ENCODE results near the gene SLX4. TPM values are rescaled to one million over a fixed set of nuclear protein-coding genes. Genes with fewer than 3 reads are reported as not detected.

Gene SLX4
- total and polyA plus RNA-seq, 2 donors (not counting 1 experiment from before 2014, with no cell fraction given) = 5.4 to 13.3 TPM

DNA sequence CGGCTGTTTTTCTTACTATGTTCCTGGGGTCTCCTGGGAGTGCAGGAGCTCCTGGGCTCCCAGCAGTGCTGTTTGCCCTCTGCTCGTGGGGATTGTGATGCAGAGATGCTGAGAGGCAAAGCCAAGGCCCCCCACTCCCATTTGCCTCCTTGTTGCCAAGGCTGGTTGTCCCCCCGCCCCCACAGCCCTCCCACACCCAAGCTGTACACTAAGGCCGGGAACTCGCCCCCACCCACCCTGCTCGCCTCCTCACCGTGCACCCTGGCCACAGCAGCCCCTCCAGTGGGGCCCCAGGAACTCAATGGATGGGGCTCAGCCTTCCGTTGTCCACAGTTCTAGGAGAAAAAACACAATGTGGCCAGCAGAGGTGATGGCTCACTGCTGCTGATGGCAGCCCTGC, 44.4 kb downstream of the SLX4 start:
- H3K4me3 ChIP-seq (ENCODE audit: control extremely low read depth in 1 of 5, extremely low read depth in 1 of 5, insufficient read depth in 1 of 5, low read depth in 2 of 5, low read length in 4 of 5) = no peak overlapping the region
- H3K4me3 Mint-ChIP-seq = no peak overlapping the region
- H3K4me1 Mint-ChIP-seq = peaks cover 3% of the 10 kb centered on the region
- no peak overlapping the region for H3K4me2 ChIP-seq (replicated peaks; ENCODE audit: low read depth, low read length, poor library complexity, severe bottlenecking)
- CTCF ChIA-PET = interaction anchor here (0.7 kb wide), 1 partner anchor 1049 kb away, joined by 4 read pairs; no protein-coding TSS in a partner anchor
- H2AFZ ChIP-seq (ENCODE audit: insufficient read depth, low read depth, low read length, poor library complexity, severe bottlenecking) = no peak overlapping the region
- H3K36me3 ChIP-seq (replicated peaks in 1 of 2; ENCODE audit: control extremely low read depth in 1 of 2, control insufficient read depth in 1 of 2, extremely low read depth in 1 of 2, insufficient read depth in 2 of 2, low read length in 1 of 2) = peaks cover 0 to 56% of the 10 kb centered on the region in 2 experiments
- peaks cover 6% of the 10 kb centered on the region for H3K9me3 Mint-ChIP-seq (ENCODE audit: insufficient read depth)
- no peak for DNase-seq
- H3K9ac ChIP-seq (ENCODE audit: low read length) = no peak overlapping the region
- no peak overlapping the region for H3K27ac Mint-ChIP-seq
- peaks cover 0 to 10% (median 9%) of the 10 kb centered on the region in 3 donors for H3K9me3 ChIP-seq (ENCODE audit: control extremely low read depth in 1 of 3, control insufficient read depth in 2 of 3, insufficient read depth in 1 of 3, low read length in 2 of 3)
- H3K27me3 ChIP-seq (replicated peaks in 1 of 4; ENCODE audit: control extremely low read depth in 1 of 4, control insufficient read depth in 3 of 4, insufficient read depth in 4 of 4, low read length in 3 of 4) = no peaks in the 10 kb centered on the region
- H4K20me1 ChIP-seq (ENCODE audit: control insufficient read depth, insufficient read depth, low read length, poor library complexity, severe bottlenecking) = peaks cover 11% of the 10 kb centered on the region
- 98% methylated on average over 8 of the region's 8 CpGs for WGBS (ENCODE audit: insufficient coverage)
- intact Hi-C loops (cut with micrococcal nuclease) = no loop called here
- no peak overlapping the region for H3K27ac ChIP-seq (ENCODE audit: low read length in 2 of 2)
- TF ChIP-seq, protein P1, sequence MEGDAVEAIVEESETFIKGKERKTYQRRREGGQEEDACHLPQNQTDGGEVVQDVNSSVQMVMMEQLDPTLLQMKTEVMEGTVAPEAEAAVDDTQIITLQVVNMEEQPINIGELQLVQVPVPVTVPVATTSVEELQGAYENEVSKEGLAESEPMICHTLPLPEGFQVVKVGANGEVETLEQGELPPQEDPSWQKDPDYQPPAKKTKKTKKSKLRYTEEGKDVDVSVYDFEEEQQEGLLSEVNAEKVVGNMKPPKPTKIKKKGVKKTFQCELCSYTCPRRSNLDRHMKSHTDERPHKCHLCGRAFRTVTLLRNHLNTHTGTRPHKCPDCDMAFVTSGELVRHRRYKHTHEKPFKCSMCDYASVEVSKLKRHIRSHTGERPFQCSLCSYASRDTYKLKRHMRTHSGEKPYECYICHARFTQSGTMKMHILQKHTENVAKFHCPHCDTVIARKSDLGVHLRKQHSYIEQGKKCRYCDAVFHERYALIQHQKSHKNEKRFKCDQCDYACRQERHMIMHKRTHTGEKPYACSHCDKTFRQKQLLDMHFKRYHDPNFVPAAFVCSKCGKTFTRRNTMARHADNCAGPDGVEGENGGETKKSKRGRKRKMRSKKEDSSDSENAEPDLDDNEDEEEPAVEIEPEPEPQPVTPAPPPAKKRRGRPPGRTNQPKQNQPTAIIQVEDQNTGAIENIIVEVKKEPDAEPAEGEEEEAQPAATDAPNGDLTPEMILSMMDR (IDR thresholded peaks at IDR 0.05) = no peak
- TF ChIP-seq EZH2 (IDR thresholded peaks at IDR 0.05; ENCODE audit: borderline replicate concordance, insufficient read depth, low read depth, low read length, poor library complexity, severe bottlenecking) = no peak
- H3K4me1 ChIP-seq (ENCODE audit: control insufficient read depth in 2 of 2, insufficient read depth in 2 of 2, low read length in 2 of 2) = no peaks in the 10 kb centered on the region
- no peaks in the 10 kb centered on the region for H3K27me3 Mint-ChIP-seq
- POLR2A ChIA-PET = interaction anchor here (0.6 kb wide), 2 partner anchors 34 to 39 kb away, joined by 3 to 7 read pairs; no protein-coding TSS in a partner anchor
- no peak for ATAC-seq (ENCODE audit: low read depth)
- H3K79me2 ChIP-seq (ENCODE audit: control insufficient read depth, insufficient read depth, low read length) = peaks cover 38% of the 10 kb centered on the region

DNA sequence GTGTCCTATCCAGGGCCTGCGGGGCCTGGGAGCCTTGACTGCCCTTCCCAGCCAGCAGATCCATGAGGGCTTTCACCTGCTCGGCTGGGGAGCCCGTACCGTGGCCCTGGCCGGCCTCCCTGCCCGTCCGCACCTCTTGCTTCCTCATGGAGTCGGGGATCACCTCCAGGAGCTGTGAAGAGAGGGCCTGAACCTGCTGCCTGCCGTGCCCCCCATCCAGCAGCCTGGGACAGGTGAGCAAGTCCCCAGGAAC, 46.6 kb downstream of the SLX4 start:
- H3K27me3 Mint-ChIP-seq = no peaks in the 10 kb centered on the region
- Histone ChIP-seq H3K79me2 (ENCODE audit: control insufficient read depth, insufficient read depth, low read length) (peaks cover 22% of the 10 kb centered on the region), H3K27ac (ENCODE audit: low read length in 2 of 2) (no peak overlapping the region), H3K4me2 (replicated peaks; ENCODE audit: low read depth, low read length, poor library complexity, severe bottlenecking) (no peak overlapping the region), H4K20me1 (ENCODE audit: control insufficient read depth, insufficient read depth, low read length, poor library complexity, severe bottlenecking) (peaks cover 5% of the 10 kb centered on the region), H2AFZ (ENCODE audit: insufficient read depth, low read depth, low read length, poor library complexity, severe bottlenecking) (no peak overlapping the region), H3K36me3 (replicated peaks in 1 of 2; ENCODE audit: control extremely low read depth in 1 of 2, control insufficient read depth in 1 of 2, extremely low read depth in 1 of 2, insufficient read depth in 2 of 2, low read length in 1 of 2) (peaks cover 0 to 53% of the 10 kb centered on the region in 2 experiments), H3K4me3 (ENCODE audit: control extremely low read depth in 1 of 5, extremely low read depth in 1 of 5, insufficient read depth in 1 of 5, low read depth in 2 of 5, low read length in 4 of 5) (no peak overlapping the region), H3K9me3 (ENCODE audit: control extremely low read depth in 1 of 3, control insufficient read depth in 2 of 3, insufficient read depth in 1 of 3, low read length in 2 of 3) (no peaks in the 10 kb centered on the region), H3K27me3 (replicated peaks in 1 of 4; ENCODE audit: control extremely low read depth in 1 of 4, control insufficient read depth in 3 of 4, insufficient read depth in 4 of 4, low read length in 3 of 4) (no peaks in the 10 kb centered on the region), H3K9ac (ENCODE audit: low read length) (no peak overlapping the region), H3K4me1 (ENCODE audit: control insufficient read depth in 2 of 2, insufficient read depth in 2 of 2, low read length in 2 of 2) (no peaks in the 10 kb centered on the region)
- DNase-seq (no peak), ATAC-seq (ENCODE audit: low read depth) (no peak)
- ChIA-PET POLR2A (no interaction called here), CTCF (no interaction called here)
- no peak overlapping the region for H3K4me3 Mint-ChIP-seq
- TF ChIP-seq EZH2 (IDR thresholded peaks at IDR 0.05; ENCODE audit: borderline replicate concordance, insufficient read depth, low read depth, low read length, poor library complexity, severe bottlenecking) = no peak
- TF ChIP-seq, protein P1 (IDR thresholded peaks at IDR 0.05) = no peak
- H3K4me1 Mint-ChIP-seq = no peaks in the 10 kb centered on the region
- intact Hi-C loops (cut with micrococcal nuclease) = no loop called here
- 96% methylated on average over 9 of the region's 9 CpGs for WGBS (ENCODE audit: insufficient coverage)
- no peak overlapping the region for H3K27ac Mint-ChIP-seq
- H3K9me3 Mint-ChIP-seq (ENCODE audit: insufficient read depth) = no peaks in the 10 kb centered on the region
